ENCODE results near the gene TRAPPC13. TPM values are rescaled to one million over a fixed set of nuclear protein-coding genes. Genes with fewer than 3 reads are reported as not detected.
A peak's percentile ranks its signal among the peaks of the same experiment; 100 is the strongest.

The TRAPPC13 gene
- total and polyA plus RNA-seq, 2 of the 13 experiments (the other 11 are each of a cell fraction or from before 2014, with no cell fraction given) = 8.4 to 19.6 TPM

DNA sequence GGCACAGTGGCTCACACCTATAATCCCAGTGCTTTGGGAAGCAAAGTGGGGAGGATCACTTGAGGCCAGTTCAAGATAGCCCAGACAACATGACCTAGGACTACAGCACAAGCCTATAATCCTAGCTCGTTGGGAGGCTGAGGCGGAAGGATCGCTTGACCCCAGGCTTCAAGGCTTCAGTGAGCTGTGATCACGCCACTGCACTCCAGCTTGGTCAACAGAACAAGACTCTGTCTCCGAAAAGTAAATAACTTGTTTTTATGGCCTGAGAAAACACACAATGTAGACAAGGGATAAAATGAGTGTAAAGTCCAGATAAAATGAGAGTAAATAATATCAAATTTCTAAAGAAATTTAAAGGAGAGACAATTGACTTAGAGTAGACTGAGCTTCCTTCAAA is 26.3 kb downstream of the TRAPPC13 start (continued):
- TF ChIP-seq HNRNPLL (IDR thresholded peaks at IDR 0.05; ENCODE audit: low read depth, low read length, poor library complexity, severe bottlenecking) = no peak
- no peak for TF ChIP-seq ZNF205 (CRISPR knock-in tag; IDR thresholded peaks at IDR 0.05)
- TF ChIP-seq KLF13 (CRISPR knock-in tag; IDR thresholded peaks at IDR 0.05) = no peak
- TF ChIP-seq ZNF878 (CRISPR knock-in tag; IDR thresholded peaks at IDR 0.05) = peak; percentile 60; the same call in 1 of the 2 replicates
- TF ChIP-seq ARHGAP35 (CRISPR knock-in tag; IDR thresholded peaks at IDR 0.05; ENCODE audit: borderline replicate concordance) = no peak
- no peak for TF ChIP-seq MED13 (CRISPR knock-in tag; IDR thresholded peaks at IDR 0.05)
- no peak for TF ChIP-seq HOXA9 (CRISPR knock-in tag; IDR thresholded peaks at IDR 0.05; ENCODE audit: borderline replicate concordance)
- TF ChIP-seq NCOR1 (IDR thresholded peaks at IDR 0.05; ENCODE audit: borderline replicate concordance, low read length) = no peak
- TF ChIP-seq, protein P1, sequence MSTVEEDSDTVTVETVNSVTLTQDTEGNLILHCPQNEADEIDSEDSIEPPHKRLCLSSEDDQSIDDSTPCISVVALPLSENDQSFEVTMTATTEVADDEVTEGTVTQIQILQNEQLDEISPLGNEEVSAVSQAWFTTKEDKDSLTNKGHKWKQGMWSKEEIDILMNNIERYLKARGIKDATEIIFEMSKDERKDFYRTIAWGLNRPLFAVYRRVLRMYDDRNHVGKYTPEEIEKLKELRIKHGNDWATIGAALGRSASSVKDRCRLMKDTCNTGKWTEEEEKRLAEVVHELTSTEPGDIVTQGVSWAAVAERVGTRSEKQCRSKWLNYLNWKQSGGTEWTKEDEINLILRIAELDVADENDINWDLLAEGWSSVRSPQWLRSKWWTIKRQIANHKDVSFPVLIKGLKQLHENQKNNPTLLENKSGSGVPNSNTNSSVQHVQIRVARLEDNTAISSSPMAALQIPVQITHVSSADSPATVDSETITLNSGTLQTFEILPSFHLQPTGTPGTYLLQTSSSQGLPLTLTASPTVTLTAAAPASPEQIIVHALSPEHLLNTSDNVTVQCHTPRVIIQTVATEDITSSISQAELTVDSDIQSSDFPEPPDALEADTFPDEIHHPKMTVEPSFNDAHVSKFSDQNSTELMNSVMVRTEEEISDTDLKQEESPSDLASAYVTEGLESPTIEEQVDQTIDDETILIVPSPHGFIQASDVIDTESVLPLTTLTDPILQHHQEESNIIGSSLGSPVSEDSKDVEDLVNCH (CRISPR knock-in tag; IDR thresholded peaks at IDR 0.05) = no peak
- TF ChIP-seq, protein P2, sequence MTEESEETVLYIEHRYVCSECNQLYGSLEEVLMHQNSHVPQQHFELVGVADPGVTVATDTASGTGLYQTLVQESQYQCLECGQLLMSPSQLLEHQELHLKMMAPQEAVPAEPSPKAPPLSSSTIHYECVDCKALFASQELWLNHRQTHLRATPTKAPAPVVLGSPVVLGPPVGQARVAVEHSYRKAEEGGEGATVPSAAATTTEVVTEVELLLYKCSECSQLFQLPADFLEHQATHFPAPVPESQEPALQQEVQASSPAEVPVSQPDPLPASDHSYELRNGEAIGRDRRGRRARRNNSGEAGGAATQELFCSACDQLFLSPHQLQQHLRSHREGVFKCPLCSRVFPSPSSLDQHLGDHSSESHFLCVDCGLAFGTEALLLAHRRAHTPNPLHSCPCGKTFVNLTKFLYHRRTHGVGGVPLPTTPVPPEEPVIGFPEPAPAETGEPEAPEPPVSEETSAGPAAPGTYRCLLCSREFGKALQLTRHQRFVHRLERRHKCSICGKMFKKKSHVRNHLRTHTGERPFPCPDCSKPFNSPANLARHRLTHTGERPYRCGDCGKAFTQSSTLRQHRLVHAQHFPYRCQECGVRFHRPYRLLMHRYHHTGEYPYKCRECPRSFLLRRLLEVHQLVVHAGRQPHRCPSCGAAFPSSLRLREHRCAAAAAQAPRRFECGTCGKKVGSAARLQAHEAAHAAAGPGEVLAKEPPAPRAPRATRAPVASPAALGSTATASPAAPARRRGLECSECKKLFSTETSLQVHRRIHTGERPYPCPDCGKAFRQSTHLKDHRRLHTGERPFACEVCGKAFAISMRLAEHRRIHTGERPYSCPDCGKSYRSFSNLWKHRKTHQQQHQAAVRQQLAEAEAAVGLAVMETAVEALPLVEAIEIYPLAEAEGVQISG (CRISPR knock-in tag; IDR thresholded peaks at IDR 0.05) = 0 out of 2 replicates have a peak, but pooled peaks have one; percentile 22
- no peak for TF ChIP-seq TOE1 (CRISPR knock-in tag; IDR thresholded peaks at IDR 0.05)
- TF ChIP-seq FIP1L1 (IDR thresholded peaks at IDR 0.05; ENCODE audit: borderline replicate concordance, insufficient read depth, low read depth, low read length) = no peak
- TF ChIP-seq, protein P3, sequence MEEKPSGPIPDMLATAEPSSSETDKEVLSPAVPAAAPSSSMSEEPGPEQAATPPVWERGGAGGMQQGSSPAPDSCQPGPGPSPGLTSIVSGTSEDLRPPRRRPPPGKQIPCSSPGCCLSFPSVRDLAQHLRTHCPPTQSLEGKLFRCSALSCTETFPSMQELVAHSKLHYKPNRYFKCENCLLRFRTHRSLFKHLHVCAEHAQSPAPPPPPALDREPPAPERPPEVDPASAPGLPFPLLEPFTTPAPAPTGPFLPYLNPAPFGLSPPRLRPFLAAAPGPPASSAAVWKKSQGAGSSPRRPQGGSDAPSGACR (CRISPR knock-in tag; IDR thresholded peaks at IDR 0.05) = no peak
- TF ChIP-seq, protein P4, sequence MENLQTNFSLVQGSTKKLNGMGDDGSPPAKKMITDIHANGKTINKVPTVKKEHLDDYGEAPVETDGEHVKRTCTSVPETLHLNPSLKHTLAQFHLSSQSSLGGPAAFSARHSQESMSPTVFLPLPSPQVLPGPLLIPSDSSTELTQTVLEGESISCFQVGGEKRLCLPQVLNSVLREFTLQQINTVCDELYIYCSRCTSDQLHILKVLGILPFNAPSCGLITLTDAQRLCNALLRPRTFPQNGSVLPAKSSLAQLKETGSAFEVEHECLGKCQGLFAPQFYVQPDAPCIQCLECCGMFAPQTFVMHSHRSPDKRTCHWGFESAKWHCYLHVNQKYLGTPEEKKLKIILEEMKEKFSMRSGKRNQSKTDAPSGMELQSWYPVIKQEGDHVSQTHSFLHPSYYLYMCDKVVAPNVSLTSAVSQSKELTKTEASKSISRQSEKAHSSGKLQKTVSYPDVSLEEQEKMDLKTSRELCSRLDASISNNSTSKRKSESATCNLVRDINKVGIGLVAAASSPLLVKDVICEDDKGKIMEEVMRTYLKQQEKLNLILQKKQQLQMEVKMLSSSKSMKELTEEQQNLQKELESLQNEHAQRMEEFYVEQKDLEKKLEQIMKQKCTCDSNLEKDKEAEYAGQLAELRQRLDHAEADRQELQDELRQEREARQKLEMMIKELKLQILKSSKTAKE (CRISPR knock-in tag; IDR thresholded peaks at IDR 0.05; ENCODE audit: borderline replicate concordance) = no peak
- TF ChIP-seq, protein P5, sequence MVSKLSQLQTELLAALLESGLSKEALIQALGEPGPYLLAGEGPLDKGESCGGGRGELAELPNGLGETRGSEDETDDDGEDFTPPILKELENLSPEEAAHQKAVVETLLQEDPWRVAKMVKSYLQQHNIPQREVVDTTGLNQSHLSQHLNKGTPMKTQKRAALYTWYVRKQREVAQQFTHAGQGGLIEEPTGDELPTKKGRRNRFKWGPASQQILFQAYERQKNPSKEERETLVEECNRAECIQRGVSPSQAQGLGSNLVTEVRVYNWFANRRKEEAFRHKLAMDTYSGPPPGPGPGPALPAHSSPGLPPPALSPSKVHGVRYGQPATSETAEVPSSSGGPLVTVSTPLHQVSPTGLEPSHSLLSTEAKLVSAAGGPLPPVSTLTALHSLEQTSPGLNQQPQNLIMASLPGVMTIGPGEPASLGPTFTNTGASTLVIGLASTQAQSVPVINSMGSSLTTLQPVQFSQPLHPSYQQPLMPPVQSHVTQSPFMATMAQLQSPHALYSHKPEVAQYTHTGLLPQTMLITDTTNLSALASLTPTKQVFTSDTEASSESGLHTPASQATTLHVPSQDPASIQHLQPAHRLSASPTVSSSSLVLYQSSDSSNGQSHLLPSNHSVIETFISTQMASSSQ (IDR thresholded peaks at IDR 0.05; ENCODE audit: low read depth) = 0 out of 2 replicates have a peak, but pooled peaks have one; percentile 14
- TF ChIP-seq, protein P5 (CRISPR knock-in tag; IDR thresholded peaks at IDR 0.05; ENCODE audit: borderline replicate concordance) = 0 out of 2 replicates have a peak, but pooled peaks have one; percentile 24
